Activated T-helper 2 cell treated with anti-CD3 and anti-CD28 coated beads, Interferon-gamma antibody, Interleukin-2, Interleukin-4, amounts not matched to agents 10 μg/mL and 5 μg/mL and 100 μg/mL, durations not matched to agents 14 hours and 24 hours and 36 hours (primary cell): ENCODE results near the gene TMEM272. TPM values are rescaled to one million over a fixed set of nuclear protein-coding genes. Genes with fewer than 3 reads are reported as not detected.
A peak's percentile ranks its signal among the peaks of the same experiment; 100 is the strongest.

Experiments
- DNase-seq: peaks from one replicate; pipeline ENCODE4 v3.0.0; 2021; ENCODE audit warnings: low spot score
- H3K27ac Mint-ChIP-seq: one replicate; pipeline ENCODE4 v1.8.0; 2021; ENCODE audit warnings: mixed read lengths
- H3K27me3 Mint-ChIP-seq: one replicate; pipeline ENCODE4 v1.8.0; 2021; ENCODE audit warnings: low read depth, mixed read lengths
- H3K36me3 Mint-ChIP-seq: one replicate; pipeline ENCODE4 v1.8.0; 2021; ENCODE audit warnings: low read depth, mixed read lengths
- H3K4me1 Mint-ChIP-seq: one replicate; pipeline ENCODE4 v1.8.0; 2021; ENCODE audit warnings: low read depth, mixed read lengths
- H3K4me3 Mint-ChIP-seq: one replicate; pipeline ENCODE4 v1.8.0; 2021; ENCODE audit warnings: low read depth, mild to moderate bottlenecking, moderate library complexity, mixed read lengths
- H3K9me3 Mint-ChIP-seq: one replicate; pipeline ENCODE4 v1.8.0; 2021; ENCODE audit warnings: mixed read lengths
- intact Hi-C: fragments of 100-400 bp; cut with micrococcal nuclease; formaldehyde crosslinking; loops from one replicate; pipeline ENCODE4 v1.15.1; 2023
- total RNA-seq: library from RNA; stranded (reverse); gene quantifications from 2 replicates; pipeline ENCODE4 v1.2.3, GENCODE V29; 2022

The TMEM272 gene
- total RNA-seq, 1 donor from 2014 or later: not detected

GRCh38 chr13:51805925-51806324, 39.1 kb downstream of the TMEM272 start:
- H3K27me3 Mint-ChIP-seq: no peaks in the 10 kb centered on the region
- intact Hi-C loops: loop anchor here (10.0 kb wide), 2 partner anchors 191 to 649 kb away; partner anchors contain the start of genes CKAP2 and VPS36
- peaks cover 33% of the 10 kb centered on the region for H3K4me1 Mint-ChIP-seq
- H3K9me3 Mint-ChIP-seq: no peaks in the 10 kb centered on the region
- H3K27ac Mint-ChIP-seq: no peak overlapping the region
- no peak for DNase-seq
- H3K36me3 Mint-ChIP-seq: no peaks in the 10 kb centered on the region
- no peak overlapping the region for H3K4me3 Mint-ChIP-seq

GRCh38 chr13:51805313-51805712, 39.7 kb downstream of the TMEM272 start:
- intact Hi-C loops: loop anchor here (10.0 kb wide), 2 partner anchors 191 to 649 kb away; partner anchors contain the start of genes CKAP2 and VPS36
- Mint-ChIP-seq H3K4me3 (peak overlapping the region; percentile 85), H3K36me3 (no peaks in the 10 kb centered on the region), H3K27ac (peak overlapping the region; percentile 18), H3K4me1 (peaks cover 33% of the 10 kb centered on the region), H3K9me3 (no peaks in the 10 kb centered on the region), H3K27me3 (no peaks in the 10 kb centered on the region)
- DNase-seq: no peak

- Mint-ChIP-seq H3K4me1 (peaks cover 33% of the 10 kb centered on the region), H3K9me3 (no peaks in the 10 kb centered on the region), H3K4me3 (peak overlapping the region; percentile 85), H3K27me3 (peaks cover 4% of the 10 kb centered on the region), H3K27ac (peak overlapping the region; percentile 89), H3K36me3 (no peaks in the 10 kb centered on the region)
- intact Hi-C loops: loop anchor here (5.0 to 10.0 kb wide), 4 partner anchors 190 to 650 kb away; partner anchors contain the start of genes ALG11, ATP7B, CKAP2 and FAM124A
- no peak for DNase-seq
These were observed 40.4 kb downstream of the TMEM272 start for GRCh38 chr13:51804295-51805172.

- no peaks in the 10 kb centered on the region for H3K9me3 Mint-ChIP-seq
- H3K36me3 Mint-ChIP-seq: no peaks in the 10 kb centered on the region
- peaks cover 33% of the 10 kb centered on the region for H3K4me1 Mint-ChIP-seq
- intact Hi-C loops: loop anchor here (1.0 to 10.0 kb wide), 10 partner anchors 22 to 681 kb away; partner anchors contain the start of genes ALG11, ATP7B, CKAP2 and FAM124A
- peak within 1 kb of the TSS; percentile 87 for H3K4me3 Mint-ChIP-seq
- DNase-seq: peak; percentile 82
- H3K27ac Mint-ChIP-seq: peak within 1 kb of the TSS; percentile 98
- H3K27me3 Mint-ChIP-seq: peaks cover 4% of the 10 kb centered on the region
These were observed 41.3 kb downstream of the TMEM272 start, which contains the start of gene DHRS12 for GRCh38 chr13:51803422-51804294. DHRS12 (minus strand) TSS chr13:51804163; CDS start chr13:51799659, 4,504 bp downstream.

GRCh38 chr13:51802631-51803418, 42.2 kb downstream of the TMEM272 start:
- peak overlapping the region; percentile 98 for H3K27ac Mint-ChIP-seq
- no peak for DNase-seq
- peaks cover 4% of the 10 kb centered on the region for H3K27me3 Mint-ChIP-seq
- peaks cover 33% of the 10 kb centered on the region for H3K4me1 Mint-ChIP-seq
- no peaks in the 10 kb centered on the region for H3K9me3 Mint-ChIP-seq
- intact Hi-C loops: loop anchor here (1.0 to 10.0 kb wide), 10 partner anchors 22 to 680 kb away; partner anchors contain the start of genes ALG11, ATP7B, CKAP2 and FAM124A
- peak overlapping the region; percentile 87 for H3K4me3 Mint-ChIP-seq
- no peaks in the 10 kb centered on the region for H3K36me3 Mint-ChIP-seq

GRCh38 chr13:51801631-51802099, 43.3 kb downstream of the TMEM272 start:
- Mint-ChIP-seq H3K4me3 (peak overlapping the region; percentile 87), H3K27ac (peak overlapping the region; percentile 98), H3K9me3 (no peaks in the 10 kb centered on the region), H3K36me3 (no peaks in the 10 kb centered on the region), H3K4me1 (peaks cover 33% of the 10 kb centered on the region), H3K27me3 (peaks cover 4% of the 10 kb centered on the region)
- intact Hi-C loops: loop anchor here (2.0 to 10.0 kb wide), 6 partner anchors 63 to 679 kb away; partner anchors contain the start of genes ALG11, ATP7B, CKAP2 and FAM124A
- DNase-seq: no peak

- no peak for DNase-seq
- Mint-ChIP-seq H3K4me1 (peaks cover 33% of the 10 kb centered on the region), H3K4me3 (no peak overlapping the region), H3K9me3 (no peaks in the 10 kb centered on the region), H3K27ac (no peak overlapping the region), H3K27me3 (peaks cover 4% of the 10 kb centered on the region), H3K36me3 (no peaks in the 10 kb centered on the region)
- intact Hi-C loops: loop anchor here (5.0 to 10.0 kb wide), 4 partner anchors 186 to 654 kb away; partner anchors contain the start of genes ALG11, ATP7B, CKAP2 and FAM124A
These were observed 44.5 kb downstream of the TMEM272 start for GRCh38 chr13:51800486-51800885.

- DNase-seq: no peak
- intact Hi-C loops: no loop called here
- Mint-ChIP-seq H3K4me1 (peaks cover 22% of the 10 kb centered on the region), H3K36me3 (no peaks in the 10 kb centered on the region), H3K27me3 (peaks cover 4% of the 10 kb centered on the region), H3K4me3 (no peak overlapping the region), H3K27ac (no peak overlapping the region), H3K9me3 (no peaks in the 10 kb centered on the region)
These were observed 45.7 kb downstream of the TMEM272 start for GRCh38 chr13:51799261-51799660.

- H3K36me3 Mint-ChIP-seq: peaks cover 2% of the 10 kb centered on the region
- no peaks in the 10 kb centered on the region for H3K9me3 Mint-ChIP-seq
- H3K4me3 Mint-ChIP-seq: no peak overlapping the region
- intact Hi-C loops: loop anchor here (1.0 to 2.0 kb wide), 2 partner anchors 213 to 363 kb away; no protein-coding TSS in a partner anchor
- peak; percentile 47 for DNase-seq
- H3K27ac Mint-ChIP-seq: no peak overlapping the region
- H3K27me3 Mint-ChIP-seq: peaks cover 4% of the 10 kb centered on the region
- peaks cover 26% of the 10 kb centered on the region for H3K4me1 Mint-ChIP-seq
These were observed 47.1 kb downstream of the TMEM272 start for GRCh38 chr13:51797664-51798488.

- H3K27ac Mint-ChIP-seq: no peak overlapping the region
- peaks cover 4% of the 10 kb centered on the region for H3K27me3 Mint-ChIP-seq
- intact Hi-C loops: loop anchor here (2.0 kb wide), 1 partner anchor 362 kb away; no protein-coding TSS in a partner anchor
- H3K9me3 Mint-ChIP-seq: no peaks in the 10 kb centered on the region
- no peak for DNase-seq
- H3K4me3 Mint-ChIP-seq: no peak overlapping the region
- peaks cover 14% of the 10 kb centered on the region for H3K4me1 Mint-ChIP-seq
- peaks cover 3% of the 10 kb centered on the region for H3K36me3 Mint-ChIP-seq
These were observed 48.4 kb downstream of the TMEM272 start for GRCh38 chr13:51796546-51796945.

GRCh38 chr13:51795419-51795818, 49.6 kb downstream of the TMEM272 start:
- no peaks in the 10 kb centered on the region for H3K9me3 Mint-ChIP-seq
- peaks cover 4% of the 10 kb centered on the region for H3K27me3 Mint-ChIP-seq
- H3K36me3 Mint-ChIP-seq: peaks cover 3% of the 10 kb centered on the region
- H3K4me3 Mint-ChIP-seq: no peak overlapping the region
- DNase-seq: no peak
- peaks cover 12% of the 10 kb centered on the region for H3K4me1 Mint-ChIP-seq
- no peak overlapping the region for H3K27ac Mint-ChIP-seq
- intact Hi-C loops: no loop called here
